ENCODE measurements around the gene LYPD6.

LYPD6 gene

DNA sequence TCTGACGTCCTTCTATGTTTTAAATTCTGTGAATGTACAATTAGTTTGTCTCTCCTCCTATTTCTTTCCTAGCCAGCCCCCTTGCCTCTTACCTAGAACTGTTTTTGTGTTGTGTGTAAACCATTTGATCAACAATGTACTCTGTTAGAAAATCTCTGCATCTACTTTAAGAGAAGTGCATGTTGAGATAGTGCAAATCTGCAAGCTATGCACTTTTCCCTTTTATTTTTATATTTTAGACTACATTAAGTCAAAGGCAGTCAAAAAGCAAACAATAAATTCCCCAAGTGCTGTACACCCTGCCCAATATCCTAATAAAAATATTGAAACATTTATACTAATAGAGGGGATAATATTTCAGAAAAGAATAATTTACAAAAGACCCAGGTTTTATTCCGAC lies 13.7 kb downstream of the LYPD6 start:
- no peak for TF ChIP-seq YY1 (IDR thresholded peaks at IDR 0.05; ENCODE audit: low read depth)
- no peak for TF ChIP-seq EP300 (IDR thresholded peaks at IDR 0.05; ENCODE audit: borderline replicate concordance)
- TF ChIP-seq, protein P1, sequence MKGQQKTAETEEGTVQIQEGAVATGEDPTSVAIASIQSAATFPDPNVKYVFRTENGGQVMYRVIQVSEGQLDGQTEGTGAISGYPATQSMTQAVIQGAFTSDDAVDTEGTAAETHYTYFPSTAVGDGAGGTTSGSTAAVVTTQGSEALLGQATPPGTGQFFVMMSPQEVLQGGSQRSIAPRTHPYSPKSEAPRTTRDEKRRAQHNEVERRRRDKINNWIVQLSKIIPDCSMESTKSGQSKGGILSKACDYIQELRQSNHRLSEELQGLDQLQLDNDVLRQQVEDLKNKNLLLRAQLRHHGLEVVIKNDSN (IDR thresholded peaks at IDR 0.05): no peak
- TF ChIP-seq NFIC (IDR thresholded peaks at IDR 0.05): no peak
- TF ChIP-seq, protein P2, sequence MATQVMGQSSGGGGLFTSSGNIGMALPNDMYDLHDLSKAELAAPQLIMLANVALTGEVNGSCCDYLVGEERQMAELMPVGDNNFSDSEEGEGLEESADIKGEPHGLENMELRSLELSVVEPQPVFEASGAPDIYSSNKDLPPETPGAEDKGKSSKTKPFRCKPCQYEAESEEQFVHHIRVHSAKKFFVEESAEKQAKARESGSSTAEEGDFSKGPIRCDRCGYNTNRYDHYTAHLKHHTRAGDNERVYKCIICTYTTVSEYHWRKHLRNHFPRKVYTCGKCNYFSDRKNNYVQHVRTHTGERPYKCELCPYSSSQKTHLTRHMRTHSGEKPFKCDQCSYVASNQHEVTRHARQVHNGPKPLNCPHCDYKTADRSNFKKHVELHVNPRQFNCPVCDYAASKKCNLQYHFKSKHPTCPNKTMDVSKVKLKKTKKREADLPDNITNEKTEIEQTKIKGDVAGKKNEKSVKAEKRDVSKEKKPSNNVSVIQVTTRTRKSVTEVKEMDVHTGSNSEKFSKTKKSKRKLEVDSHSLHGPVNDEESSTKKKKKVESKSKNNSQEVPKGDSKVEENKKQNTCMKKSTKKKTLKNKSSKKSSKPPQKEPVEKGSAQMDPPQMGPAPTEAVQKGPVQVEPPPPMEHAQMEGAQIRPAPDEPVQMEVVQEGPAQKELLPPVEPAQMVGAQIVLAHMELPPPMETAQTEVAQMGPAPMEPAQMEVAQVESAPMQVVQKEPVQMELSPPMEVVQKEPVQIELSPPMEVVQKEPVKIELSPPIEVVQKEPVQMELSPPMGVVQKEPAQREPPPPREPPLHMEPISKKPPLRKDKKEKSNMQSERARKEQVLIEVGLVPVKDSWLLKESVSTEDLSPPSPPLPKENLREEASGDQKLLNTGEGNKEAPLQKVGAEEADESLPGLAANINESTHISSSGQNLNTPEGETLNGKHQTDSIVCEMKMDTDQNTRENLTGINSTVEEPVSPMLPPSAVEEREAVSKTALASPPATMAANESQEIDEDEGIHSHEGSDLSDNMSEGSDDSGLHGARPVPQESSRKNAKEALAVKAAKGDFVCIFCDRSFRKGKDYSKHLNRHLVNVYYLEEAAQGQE (IDR thresholded peaks at IDR 0.05; ENCODE audit: low read depth): no peak
- no peak for TF ChIP-seq EGR1 (IDR thresholded peaks at IDR 0.05)

DNA sequence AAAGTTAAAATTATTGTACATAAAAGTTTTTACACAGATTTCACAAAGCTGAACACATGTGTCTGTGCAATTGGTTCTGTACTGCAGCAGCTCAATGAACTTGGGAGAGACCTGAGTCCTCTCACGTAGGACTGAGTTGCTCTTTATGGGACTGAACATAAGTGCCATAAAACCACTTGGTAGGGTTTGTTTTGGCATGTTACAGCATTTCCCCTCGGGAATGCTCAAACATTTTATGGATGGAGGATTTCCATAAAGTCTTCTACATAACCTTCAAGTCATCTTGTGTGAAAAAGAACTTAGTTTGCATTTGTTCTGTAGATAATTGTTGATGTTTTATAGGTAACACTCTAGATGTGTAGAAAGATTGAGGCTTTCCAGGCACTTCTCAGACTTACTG lies 15.9 kb downstream of the LYPD6 start:
- no peak for TF ChIP-seq CEBPB (IDR thresholded peaks at IDR 0.05)
- TF ChIP-seq, protein P3, sequence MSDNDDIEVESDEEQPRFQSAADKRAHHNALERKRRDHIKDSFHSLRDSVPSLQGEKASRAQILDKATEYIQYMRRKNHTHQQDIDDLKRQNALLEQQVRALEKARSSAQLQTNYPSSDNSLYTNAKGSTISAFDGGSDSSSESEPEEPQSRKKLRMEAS (IDR thresholded peaks at IDR 0.05): no peak
- TF ChIP-seq TCF12 (IDR thresholded peaks at IDR 0.05; ENCODE audit: low read depth): no peak
- TF ChIP-seq EGR1 (IDR thresholded peaks at IDR 0.05): no peak
- TF ChIP-seq ZBTB7A (IDR thresholded peaks at IDR 0.05; ENCODE audit: low read depth): no peak
- TF ChIP-seq RAD21 (IDR thresholded peaks at IDR 0.05; ENCODE audit: low read depth): no peak
- TF ChIP-seq FOXM1 (IDR thresholded peaks at IDR 0.05; ENCODE audit: borderline replicate concordance, low read depth): no peak
- TF ChIP-seq, protein P2 (IDR thresholded peaks at IDR 0.05; ENCODE audit: low read depth): no peak
- TF ChIP-seq EP300 (IDR thresholded peaks at IDR 0.05; ENCODE audit: borderline replicate concordance): no peak

DNA sequence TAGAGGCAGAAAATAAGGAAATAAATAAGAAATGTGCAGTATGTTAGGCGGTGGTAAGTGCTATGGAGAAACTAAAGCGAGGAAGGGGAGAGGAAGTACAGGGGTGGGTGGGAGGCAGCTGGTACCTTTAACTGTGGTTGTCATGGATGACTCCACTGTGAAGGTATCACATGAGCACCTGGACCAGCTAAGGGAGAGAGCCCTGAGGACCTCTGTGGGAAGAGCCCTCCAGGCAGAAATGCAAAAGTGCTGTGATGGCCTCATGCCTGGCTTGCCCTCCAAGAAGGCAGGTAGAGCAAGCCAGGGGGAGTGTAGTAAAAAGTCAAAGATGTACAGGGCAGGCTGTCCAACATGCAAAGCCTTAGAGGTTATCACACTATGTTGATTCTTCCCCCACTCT lies 17.9 kb downstream of the LYPD6 start:
- TF ChIP-seq YY1 (IDR thresholded peaks at IDR 0.05; ENCODE audit: low read depth): no peak
- TF ChIP-seq NFIC (IDR thresholded peaks at IDR 0.05): no peak
- TF ChIP-seq TEAD4 (IDR thresholded peaks at IDR 0.05): no peak
- TF ChIP-seq, protein P3 (IDR thresholded peaks at IDR 0.05): no peak
- TF ChIP-seq, protein P2 (IDR thresholded peaks at IDR 0.05; ENCODE audit: low read depth): no peak
- no peak for TF ChIP-seq FOXM1 (IDR thresholded peaks at IDR 0.05; ENCODE audit: borderline replicate concordance, low read depth)
- TF ChIP-seq RAD21 (IDR thresholded peaks at IDR 0.05; ENCODE audit: low read depth): no peak
- TF ChIP-seq TCF12 (IDR thresholded peaks at IDR 0.05; ENCODE audit: low read depth): no peak
- TF ChIP-seq EGR1 (IDR thresholded peaks at IDR 0.05): no peak
- TF ChIP-seq CEBPB (IDR thresholded peaks at IDR 0.05): no peak

DNA sequence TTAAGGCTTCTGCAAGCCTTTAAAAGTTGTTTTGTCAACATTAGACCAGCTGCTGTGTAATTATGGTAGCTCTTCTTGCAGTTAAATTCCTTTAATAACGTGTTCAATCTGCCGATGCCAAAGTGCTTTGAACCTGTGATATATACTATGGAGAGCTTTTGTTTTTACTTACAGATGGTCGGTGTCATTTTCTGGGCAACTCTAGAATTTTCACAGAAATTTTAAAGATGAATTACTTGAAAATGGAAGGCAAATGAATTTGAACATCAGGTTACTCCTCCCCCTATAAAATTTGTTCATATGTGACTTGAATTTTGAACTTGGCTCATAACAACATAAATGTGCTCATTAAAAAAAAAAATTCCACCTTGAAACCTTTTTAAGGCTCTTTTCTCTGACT lies 23.0 kb downstream of the LYPD6 start:
- TF ChIP-seq, protein P2 (IDR thresholded peaks at IDR 0.05; ENCODE audit: low read depth): no peak
- TF ChIP-seq TAF1 (IDR thresholded peaks at IDR 0.05; ENCODE audit: low read depth) (no peak), TCF12 (IDR thresholded peaks at IDR 0.05; ENCODE audit: low read depth) (no peak), ZBTB7A (IDR thresholded peaks at IDR 0.05; ENCODE audit: low read depth) (no peak), EGR1 (IDR thresholded peaks at IDR 0.05) (no peak), CEBPB (IDR thresholded peaks at IDR 0.05) (no peak), TEAD4 (IDR thresholded peaks at IDR 0.05) (no peak), RAD21 (IDR thresholded peaks at IDR 0.05; ENCODE audit: low read depth) (no peak), CREB1 (IDR thresholded peaks at IDR 0.05; ENCODE audit: low read depth) (no peak), EP300 (IDR thresholded peaks at IDR 0.05; ENCODE audit: borderline replicate concordance) (no peak), NFIC (IDR thresholded peaks at IDR 0.05) (no peak), FOXM1 (IDR thresholded peaks at IDR 0.05; ENCODE audit: borderline replicate concordance, low read depth) (no peak), YY1 (IDR thresholded peaks at IDR 0.05; ENCODE audit: low read depth) (no peak)
- TF ChIP-seq, protein P1 (IDR thresholded peaks at IDR 0.05): no peak
- TF ChIP-seq, protein P3 (IDR thresholded peaks at IDR 0.05): no peak

All from Ishikawa (cell line).